MM.1S (cell line): ENCODE measurements around the gene MESD.

Experiments
- DNase-seq: peaks from one replicate; pipeline ENCODE4 v3.0.0-alpha.2; 2015
- H2AFZ ChIP-seq: fragments of 300-600 bp; sonication (generic); 2 replicates; pipeline ENCODE4 v1.6.0; 2016; ENCODE audit warnings: antibody characterized with exemption, low read length
- H3F3A ChIP-seq: fragments of 300-600 bp; sonication (generic); 2 replicates; pipeline ENCODE4 v1.6.1; 2016; ENCODE audit warnings: mild to moderate bottlenecking, antibody characterized with exemption, low read length, moderate library complexity, mixed read lengths; ENCODE audit not compliant: insufficient read depth
- H3K27ac ChIP-seq: fragments of 300-600 bp; sonication (generic); 2 replicates; pipeline ENCODE4 v1.5.1; 2016; ENCODE audit warnings: mild to moderate bottlenecking, low read length
- H3K27me3 ChIP-seq: fragments of 300-600 bp; sonication (generic); replicated peaks from 2 replicates; pipeline ENCODE4 v1.6.0; 2016; ENCODE audit warnings: low read length; ENCODE audit not compliant: insufficient read depth
- H3K36me3 ChIP-seq: fragments of 300-600 bp; sonication (generic); replicated peaks from 2 replicates; pipeline ENCODE4 v1.6.1; 2016; ENCODE audit warnings: mild to moderate bottlenecking, low read length, mixed read lengths; ENCODE audit not compliant: insufficient read depth
- H3K4me1 ChIP-seq: fragments of 300-600 bp; sonication (generic); 2 replicates; pipeline ENCODE4 v1.6.1; 2016; ENCODE audit warnings: low read length, mixed read lengths
- H3K4me2 ChIP-seq: fragments of 300-600 bp; sonication (generic); 2 replicates; pipeline ENCODE4 v1.6.0; 2016; ENCODE audit warnings: low read depth, low read length
- H3K4me3 ChIP-seq: fragments of 300-600 bp; sonication (generic); 2 replicates; pipeline ENCODE4 v1.5.1; 2016; ENCODE audit warnings: low read length, mixed read lengths
- H3K79me2 ChIP-seq: fragments of 300-600 bp; sonication (generic); 2 replicates; pipeline ENCODE4 v1.6.1; 2016; ENCODE audit warnings: mixed run types, low read length, mixed read lengths
- H3K9ac ChIP-seq: fragments of 300-600 bp; sonication (generic); 2 replicates; pipeline ENCODE4 v1.6.1; 2016; ENCODE audit warnings: low read length, mixed read lengths
- H3K9me2 ChIP-seq: fragments of 300-600 bp; sonication (generic); replicated peaks from 2 replicates; pipeline ENCODE4 v1.6.1; 2016; ENCODE audit warnings: mild to moderate bottlenecking, low read length, mixed read lengths; ENCODE audit not compliant: insufficient read depth
- H3K9me3 ChIP-seq: fragments of 300-600 bp; sonication (generic); replicated peaks from 2 replicates; pipeline ENCODE4 v1.6.1; 2016; ENCODE audit warnings: mild to moderate bottlenecking, low read length, mixed read lengths; ENCODE audit not compliant: insufficient read depth
- H4K20me1 ChIP-seq: fragments of 300-600 bp; sonication (generic); 2 replicates; pipeline ENCODE4 v1.6.1; 2016; ENCODE audit warnings: mild to moderate bottlenecking, low read length, moderate library complexity, mixed read lengths; ENCODE audit not compliant: insufficient read depth
- CTCF ChIP-seq: fragments of 300-600 bp; sonication (generic); IDR thresholded peaks from 2 replicates; pipeline ENCODE4 v1.5.1; 2016; ENCODE audit warnings: antibody characterized with exemption, low read length, mixed read lengths
- EZH2 ChIP-seq: fragments of 300-600 bp; sonication (generic); optimal IDR thresholded peaks from 2 replicates; pipeline ENCODE3; 2017; ENCODE audit warnings: low read depth, mild to moderate bottlenecking, antibody characterized with exemption, low read length, mixed read lengths
- EZH2phosphoT487 ChIP-seq: fragments of 300-600 bp; sonication (generic); IDR thresholded peaks from 2 replicates; pipeline ENCODE4 v1.6.1; 2018; ENCODE audit warnings: antibody characterized with exemption, low read length

Gene MESD

GRCh38 chr15:81018197-81018596 lies 28.6 kb upstream of the MESD start:
- H3K79me2 ChIP-seq: no peaks in the 10 kb centered on the region
- no peak overlapping the region for H2AFZ ChIP-seq
- H3K4me3 ChIP-seq: no peak overlapping the region
- no peaks in the 10 kb centered on the region for H3K36me3 ChIP-seq
- no peaks in the 10 kb centered on the region for H3K9me2 ChIP-seq
- no peaks in the 10 kb centered on the region for H3K9me3 ChIP-seq
- H3K4me2 ChIP-seq: no peak overlapping the region
- no peaks in the 10 kb centered on the region for H4K20me1 ChIP-seq
- no peak overlapping the region for H3K9ac ChIP-seq
- H3K4me1 ChIP-seq: peaks cover 7% of the 10 kb centered on the region
- H3K27me3 ChIP-seq: no peaks in the 10 kb centered on the region
- no peak overlapping the region for H3K27ac ChIP-seq
- peaks cover 8% of the 10 kb centered on the region for H3F3A ChIP-seq
- DNase-seq: no peak
- no peak for TF ChIP-seq CTCF
- TF ChIP-seq EZH2: no peak
- no peak for TF ChIP-seq EZH2phosphoT487

GRCh38 chr15:81016489-81017068 lies 27.0 kb upstream of the MESD start:
- Histone ChIP-seq H3K36me3 (no peaks in the 10 kb centered on the region), H3K4me3 (no peak overlapping the region), H3F3A (no peaks in the 10 kb centered on the region), H3K9me2 (no peaks in the 10 kb centered on the region), H4K20me1 (no peaks in the 10 kb centered on the region), H3K9me3 (no peaks in the 10 kb centered on the region), H3K4me1 (no peaks in the 10 kb centered on the region), H3K27me3 (no peaks in the 10 kb centered on the region), H3K4me2 (no peak overlapping the region), H3K27ac (no peak overlapping the region), H3K9ac (no peak overlapping the region), H3K79me2 (no peaks in the 10 kb centered on the region), H2AFZ (no peak overlapping the region)
- no peak for DNase-seq
- TF ChIP-seq EZH2phosphoT487 (no peak), EZH2 (no peak), CTCF (no peak)

GRCh38 chr15:81015621-81016488 lies 26.2 kb upstream of the MESD start:
- Histone ChIP-seq H3K36me3 (no peaks in the 10 kb centered on the region), H3K9me2 (no peaks in the 10 kb centered on the region), H3K4me1 (no peaks in the 10 kb centered on the region), H4K20me1 (no peaks in the 10 kb centered on the region), H3F3A (no peaks in the 10 kb centered on the region), H3K27me3 (no peaks in the 10 kb centered on the region), H3K27ac (no peak overlapping the region), H3K4me2 (no peak overlapping the region), H3K9me3 (no peaks in the 10 kb centered on the region), H3K4me3 (no peak overlapping the region), H3K9ac (no peak overlapping the region), H2AFZ (no peak overlapping the region), H3K79me2 (no peaks in the 10 kb centered on the region)
- DNase-seq: no peak
- TF ChIP-seq EZH2phosphoT487: no peak
- TF ChIP-seq CTCF: no peak
- no peak for TF ChIP-seq EZH2
